ENCODE measurements around the gene SNTA1.
"Not testable (repeated sequence)": the region's sequence is repeated elsewhere in the genome, so short reads cannot be mapped to it uniquely, and the experiment has no call there.

The SNTA1 gene

GRCh38 chr20:33434434-33434833 is 9.1 kb downstream of the SNTA1 start:
- no peak for DNase-seq (ENCODE audit: low read depth, low spot score)
- ChIA-PET POLR2A (no interaction called here), CTCF (interaction anchor here (0.6 to 1.6 kb wide), 3 partner anchors 9 to 217 kb away, joined by 3 to 5 read pairs (median 3); partner anchors contain the start of gene SNTA1)
- TF ChIP-seq, protein P1, sequence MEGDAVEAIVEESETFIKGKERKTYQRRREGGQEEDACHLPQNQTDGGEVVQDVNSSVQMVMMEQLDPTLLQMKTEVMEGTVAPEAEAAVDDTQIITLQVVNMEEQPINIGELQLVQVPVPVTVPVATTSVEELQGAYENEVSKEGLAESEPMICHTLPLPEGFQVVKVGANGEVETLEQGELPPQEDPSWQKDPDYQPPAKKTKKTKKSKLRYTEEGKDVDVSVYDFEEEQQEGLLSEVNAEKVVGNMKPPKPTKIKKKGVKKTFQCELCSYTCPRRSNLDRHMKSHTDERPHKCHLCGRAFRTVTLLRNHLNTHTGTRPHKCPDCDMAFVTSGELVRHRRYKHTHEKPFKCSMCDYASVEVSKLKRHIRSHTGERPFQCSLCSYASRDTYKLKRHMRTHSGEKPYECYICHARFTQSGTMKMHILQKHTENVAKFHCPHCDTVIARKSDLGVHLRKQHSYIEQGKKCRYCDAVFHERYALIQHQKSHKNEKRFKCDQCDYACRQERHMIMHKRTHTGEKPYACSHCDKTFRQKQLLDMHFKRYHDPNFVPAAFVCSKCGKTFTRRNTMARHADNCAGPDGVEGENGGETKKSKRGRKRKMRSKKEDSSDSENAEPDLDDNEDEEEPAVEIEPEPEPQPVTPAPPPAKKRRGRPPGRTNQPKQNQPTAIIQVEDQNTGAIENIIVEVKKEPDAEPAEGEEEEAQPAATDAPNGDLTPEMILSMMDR (IDR thresholded peaks at IDR 0.05; ENCODE audit: insufficient read depth, low read length, missing control alignments) = no peak
- H3K4me3 ChIP-seq (ENCODE audit: low read depth, low read length) = no peak overlapping the region

- ChIA-PET CTCF (interaction anchor here (1.2 to 1.6 kb wide), 2 partner anchors 10 to 218 kb away, joined by 3 to 5 read pairs; partner anchors contain the start of gene SNTA1), POLR2A (no interaction called here)
- TF ChIP-seq, protein P1 (IDR thresholded peaks at IDR 0.05; ENCODE audit: insufficient read depth, low read length, missing control alignments) = no peak
- no peak for DNase-seq (ENCODE audit: low read depth, low spot score)
- no peak overlapping the region for H3K4me3 ChIP-seq (ENCODE audit: low read depth, low read length)
These were observed 9.9 kb downstream of the SNTA1 start for GRCh38 chr20:33433465-33434234.

DNA sequence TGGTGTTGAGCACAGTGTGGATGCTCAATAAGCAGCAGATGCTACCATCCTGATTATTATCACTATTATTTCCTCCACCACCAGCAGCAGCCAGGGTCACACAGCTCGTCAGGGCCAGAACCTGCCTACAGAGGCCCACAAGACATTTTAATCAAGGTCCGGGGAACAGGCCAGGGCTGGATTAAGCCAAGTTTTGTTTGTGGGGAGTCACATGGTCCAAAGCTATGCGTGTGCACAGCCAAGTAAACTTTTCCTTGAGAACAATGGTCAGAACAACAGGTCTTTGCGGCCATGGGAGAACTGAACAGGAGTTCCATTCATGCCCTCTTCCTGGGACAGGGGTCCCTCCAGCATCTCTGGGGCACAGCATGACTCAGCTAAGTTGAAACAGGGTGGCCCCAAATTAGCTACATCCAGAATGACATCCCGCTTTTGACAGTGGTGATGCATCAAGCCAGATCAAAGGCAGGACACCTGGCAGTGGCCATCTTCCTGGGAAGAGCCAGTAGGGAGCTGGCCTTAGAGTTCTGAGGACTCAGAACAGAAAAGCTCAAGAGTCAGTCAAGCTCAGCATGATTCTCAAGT is 11.7 kb downstream of the SNTA1 start:
- no peak overlapping the region for H3K4me3 ChIP-seq (ENCODE audit: low read depth, low read length)
- TF ChIP-seq, protein P1 (IDR thresholded peaks at IDR 0.05; ENCODE audit: insufficient read depth, low read length, missing control alignments) = no peak
- ChIA-PET CTCF (interaction anchor here (0.7 to 1.0 kb wide), 2 partner anchors 16 to 20 kb away, joined by 3 to 4 read pairs; no protein-coding TSS in a partner anchor), POLR2A (no interaction called here)
- DNase-seq (ENCODE audit: low read depth, low spot score) = no peak

DNA sequence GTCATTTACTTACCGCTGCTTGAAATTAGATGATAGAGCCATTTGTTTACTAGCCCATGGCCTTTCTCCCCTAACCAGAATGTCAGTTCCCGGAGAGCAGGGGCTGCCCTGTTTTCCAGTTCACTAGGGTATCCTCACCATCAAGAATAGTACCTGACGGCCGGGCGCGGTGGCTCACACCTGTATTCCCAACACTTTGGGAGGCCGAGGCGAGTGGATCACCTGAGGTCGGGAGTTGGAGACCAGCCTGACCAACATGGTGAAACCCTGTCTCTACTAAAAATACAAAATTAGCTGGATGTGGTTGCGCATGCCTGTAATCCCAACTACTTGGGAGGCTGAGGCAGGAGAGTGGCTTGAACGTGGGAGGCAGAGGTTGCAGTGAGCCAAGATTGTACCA is 19.7 kb downstream of the SNTA1 start:
- CTCF ChIA-PET; DNase-seq (ENCODE audit: low read depth, low spot score); H3K4me3 ChIP-seq (ENCODE audit: low read depth, low read length): not testable (repeated sequence)
- POLR2A ChIA-PET = interaction anchor here (0.8 kb wide), 1 partner anchor 22 kb away, joined by 3 read pairs; the partner anchor contains the start of gene CDK5RAP1

DNA sequence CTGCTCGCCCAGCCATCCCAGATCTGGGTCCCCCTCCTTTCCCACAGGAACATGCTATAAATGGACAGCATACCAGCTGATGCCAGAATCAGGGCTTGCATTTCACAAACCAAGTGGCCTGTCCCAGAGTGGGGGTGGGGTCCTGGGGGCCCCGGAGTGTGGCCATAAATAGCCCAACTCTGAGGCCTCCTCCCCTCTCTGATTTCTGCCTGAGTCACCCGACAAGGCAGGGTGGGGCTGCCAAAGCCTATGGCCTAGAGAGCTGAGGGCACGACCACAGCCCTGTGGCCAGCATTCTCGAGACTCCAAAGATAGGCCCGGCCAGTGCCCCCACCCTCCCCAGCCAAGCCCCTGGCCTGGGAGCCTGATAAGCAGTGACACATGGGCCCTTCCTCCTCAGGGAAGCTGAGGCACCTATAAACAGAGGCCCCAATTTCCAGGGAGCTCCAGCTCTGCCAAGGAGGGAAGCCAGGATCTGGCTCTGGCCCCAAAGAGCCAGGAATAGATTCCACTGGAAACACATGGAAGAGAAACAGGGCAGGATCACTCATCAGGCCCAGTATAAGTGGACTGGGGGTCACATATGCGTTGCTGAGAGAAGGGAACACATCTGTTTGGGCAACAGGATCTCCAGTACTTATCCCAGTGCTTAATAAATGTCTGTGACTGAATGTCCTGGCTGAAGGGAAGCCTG is 20.3 kb downstream of the SNTA1 start:
- DNase-seq (ENCODE audit: low read depth, low spot score) = peak; percentile 47
- POLR2A ChIA-PET = interaction anchor here (0.8 kb wide), 1 partner anchor 22 kb away, joined by 3 read pairs; the partner anchor contains the start of gene CDK5RAP1
- no peak overlapping the region for H3K4me3 ChIP-seq (ENCODE audit: low read depth, low read length)
- TF ChIP-seq, protein P1 (IDR thresholded peaks at IDR 0.05; ENCODE audit: insufficient read depth, low read length, missing control alignments) = no peak
- CTCF ChIA-PET = no interaction called here

GRCh38 chr20:33419140-33419974 is 24.2 kb downstream of the SNTA1 start:
- ChIA-PET POLR2A (no interaction called here), CTCF (no interaction called here)
- TF ChIP-seq, protein P1 (IDR thresholded peaks at IDR 0.05; ENCODE audit: insufficient read depth, low read length, missing control alignments) = no peak
- DNase-seq (ENCODE audit: low read depth, low spot score) = no peak
- H3K4me3 ChIP-seq (ENCODE audit: low read depth, low read length) = no peak overlapping the region
